Activated CD8-positive, alpha-beta memory T cell treated with anti-CD3 and anti-CD28 coated beads, Interleukin-2, amount 10 ng/mL, durations not matched to agents 7 days and 5 days (primary cell): Measurements from ENCODE around the gene SLCO2A1. TPM values are rescaled to one million over a fixed set of nuclear protein-coding genes. Genes with fewer than 3 reads are reported as not detected.
A peak's percentile ranks its signal among the peaks of the same experiment; 100 is the strongest.

ENCODE experiments used
- ATAC-seq: fragments of 150-1000 bp; cut with Tn5 transposase; one replicate; pipeline ENCODE4 v1.10.0; 2021; ENCODE audit warnings: moderate library complexity
- CTCF ChIA-PET: fragments of 350-600 bp; sonication (Branson Sonifier 250); formaldehyde crosslinking; loops from one replicate; lab custom pipeline; 2021; ENCODE audit warnings: antibody characterized with exemption; lab: Charles Lee
- DNase-seq: peaks from one replicate; pipeline ENCODE4 v3.0.0-alpha.2; 2020
- H3K27ac Mint-ChIP-seq: one replicate; pipeline ENCODE4 v1.8.0; 2021; ENCODE audit warnings: mild to moderate bottlenecking, mixed read lengths
- H3K27me3 Mint-ChIP-seq: one replicate; pipeline ENCODE4 v1.8.0; 2021; ENCODE audit warnings: mixed read lengths
- H3K36me3 Mint-ChIP-seq: one replicate; pipeline ENCODE4 v1.8.0; 2021; ENCODE audit warnings: mild to moderate bottlenecking, mixed read lengths
- H3K4me1 Mint-ChIP-seq: one replicate; pipeline ENCODE4 v1.8.0; 2021; ENCODE audit warnings: mixed read lengths
- H3K4me3 Mint-ChIP-seq: one replicate; pipeline ENCODE4 v1.8.0; 2021; ENCODE audit warnings: mild to moderate bottlenecking, moderate library complexity, mixed read lengths
- H3K9me3 Mint-ChIP-seq: one replicate; pipeline ENCODE4 v1.8.0; 2022; ENCODE audit warnings: low read depth, mixed read lengths
- total RNA-seq, 2 experiments: library from RNA; stranded (reverse); gene quantifications; one replicate each; pipeline ENCODE4 v1.2.3, GENCODE V29; 2021

The SLCO2A1 gene
- total RNA-seq, 2 experiments from 2014 or later = not detected

DNA sequence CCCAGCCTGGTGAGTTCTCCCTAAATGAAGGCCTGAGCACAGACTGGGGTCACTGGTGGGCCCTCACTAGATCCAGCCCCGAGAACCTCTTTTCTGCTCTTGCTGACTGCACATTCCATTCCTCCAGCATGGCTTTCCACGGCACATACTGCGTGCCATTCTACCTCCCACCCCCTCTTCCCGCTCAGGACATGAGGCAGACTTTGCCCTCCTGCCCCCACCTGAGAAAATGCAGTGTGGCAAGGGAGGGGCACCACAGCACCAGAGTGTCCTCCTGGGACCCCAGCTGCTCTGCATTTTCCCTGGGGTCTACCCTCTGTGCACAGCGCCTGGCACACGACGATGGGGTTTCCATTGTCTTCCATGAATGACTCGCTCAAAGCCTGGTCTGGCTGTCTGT lies 6.1 kb upstream of the SLCO2A1 start:
- peak; percentile 32 for DNase-seq
- no peak for ATAC-seq
- Mint-ChIP-seq H3K36me3 (no peaks in the 10 kb centered on the region), H3K4me3 (no peak overlapping the region), H3K9me3 (no peaks in the 10 kb centered on the region), H3K4me1 (no peaks in the 10 kb centered on the region), H3K27ac (no peak overlapping the region), H3K27me3 (peaks cover 21% of the 10 kb centered on the region)
- CTCF ChIA-PET = no interaction called here

DNA sequence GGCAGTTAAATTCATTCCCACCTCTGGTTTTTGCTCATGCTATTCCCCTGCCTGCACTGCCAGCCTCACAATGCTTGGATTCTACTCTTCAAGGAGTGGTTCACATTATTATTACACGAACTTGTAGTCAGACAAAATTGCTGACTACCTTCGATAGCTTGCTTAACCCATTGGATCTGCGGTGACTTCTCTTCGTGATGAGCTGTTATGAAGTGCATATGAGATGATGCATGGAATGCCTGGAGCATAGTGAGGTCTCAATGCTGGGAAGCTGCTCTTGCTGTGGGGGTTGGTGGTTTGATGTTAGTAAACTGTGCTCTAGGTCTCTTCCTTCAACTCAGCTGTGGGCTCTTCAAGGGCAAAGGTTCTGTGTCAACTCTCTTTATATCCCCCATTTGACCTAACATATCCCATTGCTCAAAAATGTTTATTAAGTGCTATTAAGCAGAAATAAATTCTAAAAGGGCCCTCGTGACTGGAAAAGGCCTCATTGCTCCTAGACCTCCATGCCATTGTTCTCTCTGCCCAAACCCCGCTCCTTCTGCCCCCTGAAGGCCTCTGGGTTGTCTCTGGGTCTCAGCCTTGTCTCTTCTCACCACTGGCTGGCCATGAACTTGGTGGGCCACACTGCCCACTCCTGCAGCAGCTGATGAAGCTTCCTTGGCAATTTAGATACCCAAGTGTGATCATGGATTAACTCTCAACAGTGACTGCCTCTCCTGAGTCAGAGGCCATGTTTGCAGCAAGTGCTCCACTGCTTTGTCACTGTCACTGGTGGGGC lies 4.5 kb upstream of the SLCO2A1 start:
- H3K27me3 Mint-ChIP-seq = peaks cover 33% of the 10 kb centered on the region
- CTCF ChIA-PET = no interaction called here
- H3K9me3 Mint-ChIP-seq = no peaks in the 10 kb centered on the region
- DNase-seq = peak; percentile 22
- no peaks in the 10 kb centered on the region for H3K36me3 Mint-ChIP-seq
- peaks cover 2% of the 10 kb centered on the region for H3K4me1 Mint-ChIP-seq
- H3K27ac Mint-ChIP-seq = no peak overlapping the region
- no peak for ATAC-seq
- no peak overlapping the region for H3K4me3 Mint-ChIP-seq

DNA sequence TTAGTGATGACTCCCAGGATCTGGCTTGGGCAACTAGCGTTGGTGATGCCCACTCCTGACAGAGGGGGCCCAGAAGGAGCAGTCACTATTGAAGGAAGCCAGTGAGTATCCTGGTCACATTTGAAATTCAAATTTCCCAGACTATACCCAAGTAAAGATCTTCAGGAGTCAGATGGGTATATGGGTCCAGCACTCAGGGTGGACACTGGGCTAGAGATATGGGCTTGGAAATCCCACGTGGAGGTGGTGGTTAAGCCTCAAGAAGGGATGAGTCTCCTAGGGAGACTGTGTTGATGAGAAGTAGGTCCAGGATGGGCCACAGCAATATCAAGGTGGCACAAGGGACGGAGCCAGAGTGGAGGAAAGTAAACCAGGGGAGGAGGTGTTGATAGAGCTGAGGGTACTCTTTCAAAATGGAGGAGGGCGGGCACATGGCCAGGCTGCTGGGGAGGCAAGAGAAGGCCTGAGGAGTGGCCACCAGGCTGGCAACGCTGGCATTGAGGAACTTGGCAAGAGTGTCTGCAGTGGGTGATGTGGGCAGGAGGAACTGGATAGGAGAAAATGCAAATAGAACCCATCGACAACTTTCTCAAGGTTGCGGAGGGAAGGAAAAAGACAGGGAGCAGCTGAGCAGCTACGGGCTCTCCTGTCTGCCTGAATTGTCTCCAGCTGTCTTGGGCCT lies 3.7 kb upstream of the SLCO2A1 start:
- CTCF ChIA-PET = no interaction called here
- peak; percentile 33 for DNase-seq
- Mint-ChIP-seq H3K27ac (no peak overlapping the region), H3K4me3 (no peak overlapping the region), H3K4me1 (peaks cover 2% of the 10 kb centered on the region), H3K27me3 (peaks cover 40% of the 10 kb centered on the region), H3K9me3 (no peaks in the 10 kb centered on the region), H3K36me3 (no peaks in the 10 kb centered on the region)
- ATAC-seq = no peak

DNA sequence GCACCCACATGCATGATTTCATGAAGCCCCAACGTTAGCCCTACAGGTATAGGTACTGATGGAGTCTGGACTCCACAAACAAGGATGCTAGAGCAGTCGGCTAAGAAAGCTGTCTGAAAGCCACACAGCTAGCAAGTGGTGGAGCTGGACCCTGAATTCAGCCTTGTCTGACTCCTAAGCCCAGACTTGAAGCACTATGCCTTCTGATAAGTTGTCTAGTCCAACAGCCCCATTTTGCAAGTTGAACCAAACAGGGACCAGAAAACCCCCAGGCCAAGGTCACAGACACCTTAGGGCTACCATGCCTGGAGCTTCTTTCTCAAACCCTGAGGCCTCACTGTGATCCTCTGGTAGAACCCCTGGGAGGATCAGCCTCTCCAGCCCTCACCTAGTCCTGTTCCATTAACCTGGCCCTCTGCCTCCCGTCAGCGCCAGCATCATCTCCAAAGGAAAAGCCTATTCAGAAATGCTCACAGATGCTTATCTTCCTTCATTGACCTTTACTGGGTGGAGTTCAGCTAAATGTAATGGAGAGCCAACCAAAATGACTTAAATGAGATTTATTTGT lies 1.7 kb upstream of the SLCO2A1 start:
- Mint-ChIP-seq H3K27me3 (peaks cover 56% of the 10 kb centered on the region), H3K27ac (no peak overlapping the region), H3K36me3 (no peaks in the 10 kb centered on the region), H3K4me1 (peaks cover 2% of the 10 kb centered on the region), H3K9me3 (no peaks in the 10 kb centered on the region), H3K4me3 (no peak overlapping the region)
- ATAC-seq (no peak), DNase-seq (no peak)
- CTCF ChIA-PET = no interaction called here

DNA sequence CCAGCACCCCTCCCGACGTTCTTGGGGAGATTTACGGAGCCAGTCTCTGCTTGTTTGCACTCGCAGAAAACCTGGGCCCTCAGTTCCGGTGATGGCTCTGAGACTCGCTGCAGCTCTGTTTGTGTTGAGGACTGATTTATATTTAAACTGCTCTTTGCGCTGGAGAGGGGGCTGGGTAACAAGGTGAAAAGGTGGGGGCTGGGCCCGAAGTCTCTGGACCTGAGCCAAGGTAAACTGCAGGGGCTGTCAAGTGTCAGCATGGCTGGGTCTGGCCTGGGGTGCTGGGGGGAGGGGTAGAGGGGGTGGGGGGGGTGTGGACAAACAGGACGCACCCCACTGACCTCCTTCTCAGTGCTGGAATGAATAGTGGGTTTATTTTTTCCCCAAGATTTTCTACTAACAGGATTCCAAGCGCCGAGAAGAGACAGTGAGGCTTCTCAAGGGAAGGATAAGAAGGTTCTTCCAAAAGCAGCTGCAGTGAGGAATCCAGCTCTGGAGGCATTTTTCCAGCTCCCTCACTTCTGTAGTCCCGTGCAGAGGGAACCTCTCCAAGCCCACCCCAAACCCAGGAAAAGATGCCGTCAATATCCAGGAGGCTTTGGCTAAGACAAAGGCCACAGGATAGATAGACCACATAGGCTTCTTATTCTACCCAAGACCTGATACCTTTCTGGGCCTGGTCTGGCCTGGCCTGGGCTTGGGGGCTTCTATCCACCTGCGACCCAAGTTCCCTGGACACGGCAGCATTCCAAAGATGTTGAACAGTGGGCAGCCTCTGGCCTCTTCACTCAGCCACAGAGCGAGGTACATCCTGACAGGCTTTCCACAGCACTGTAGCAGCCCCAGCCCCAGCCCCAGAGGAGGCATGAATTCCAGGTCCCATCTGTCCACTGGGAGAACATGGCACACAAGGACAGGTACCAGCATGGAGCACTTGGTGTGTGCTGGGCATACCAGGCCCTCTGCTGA lies 938 bp upstream of the SLCO2A1 start:
- Mint-ChIP-seq H3K27me3 (peaks cover 64% of the 10 kb centered on the region), H3K4me1 (peaks cover 2% of the 10 kb centered on the region), H3K27ac (no peak overlapping the region), H3K36me3 (no peaks in the 10 kb centered on the region), H3K9me3 (no peaks in the 10 kb centered on the region), H3K4me3 (peak overlapping the region; percentile 20)
- no peak for DNase-seq
- ATAC-seq = no peak
- CTCF ChIA-PET = no interaction called here

DNA sequence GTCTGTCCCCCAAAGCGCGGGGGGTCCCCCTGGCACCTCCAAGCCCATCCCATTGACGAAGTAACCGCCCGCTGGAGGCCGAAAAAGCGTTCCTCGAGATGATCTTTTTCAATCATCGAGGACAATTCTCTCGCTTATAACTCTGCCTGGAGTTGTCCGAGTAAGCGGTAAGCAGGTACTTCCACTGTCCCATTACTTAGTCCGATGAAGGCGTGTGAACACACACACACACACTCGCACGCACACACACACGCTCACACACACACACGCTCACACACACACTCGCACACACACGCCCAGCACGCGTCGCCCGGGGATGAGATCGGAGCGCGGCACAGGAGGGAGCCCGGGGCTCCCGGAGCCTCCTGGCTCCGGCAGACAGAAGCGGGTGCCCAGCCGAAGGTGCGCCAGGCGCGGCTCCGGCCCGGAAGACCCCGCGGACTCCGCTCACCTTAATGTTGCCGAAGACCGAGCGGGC lies 430 bp downstream of the SLCO2A1 start:
- H3K9me3 Mint-ChIP-seq = no peaks in the 10 kb centered on the region
- no peaks in the 10 kb centered on the region for H3K36me3 Mint-ChIP-seq
- H3K4me3 Mint-ChIP-seq = no peak overlapping the region
- ATAC-seq (no peak), DNase-seq (no peak)
- H3K4me1 Mint-ChIP-seq = peaks cover 2% of the 10 kb centered on the region
- peaks cover 61% of the 10 kb centered on the region for H3K27me3 Mint-ChIP-seq
- no peak overlapping the region for H3K27ac Mint-ChIP-seq
- CTCF ChIA-PET = no interaction called here

DNA sequence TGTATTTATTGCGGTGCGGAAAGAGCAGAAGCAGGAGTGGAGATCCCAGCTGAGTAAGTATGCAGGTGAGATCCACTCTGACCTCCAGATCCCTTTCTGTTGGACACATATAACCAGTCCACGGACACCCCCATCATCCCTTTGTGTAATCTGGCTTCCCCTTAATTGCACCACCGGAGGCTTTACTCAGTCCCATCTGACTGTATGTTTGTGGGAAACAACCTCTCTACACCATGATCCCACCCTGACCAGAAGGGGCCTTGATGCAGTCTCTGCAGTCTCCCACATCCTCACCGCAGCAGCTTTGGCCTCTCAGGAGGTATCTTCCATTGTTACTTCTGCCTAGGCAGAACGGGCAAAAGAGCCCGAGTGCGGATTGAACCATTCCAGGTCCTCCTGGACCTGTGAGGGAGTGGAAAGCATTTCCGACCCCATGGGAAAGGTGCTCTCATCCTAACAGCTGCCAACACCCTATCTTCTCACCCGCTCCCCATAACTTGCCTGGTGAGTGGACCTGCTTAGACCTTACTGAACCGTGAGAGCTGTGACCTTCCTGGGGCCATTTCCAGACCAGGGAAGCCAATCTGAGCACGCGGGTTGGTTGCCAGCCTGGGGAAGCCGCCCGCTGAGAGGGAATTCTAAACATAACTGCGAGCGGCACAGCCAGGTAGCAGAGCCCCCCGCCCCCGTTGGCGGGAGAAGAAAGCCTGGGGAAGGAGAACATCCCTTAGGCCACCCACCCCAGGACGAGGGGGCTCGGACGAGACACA lies 1.1 kb downstream of the SLCO2A1 start:
- Mint-ChIP-seq H3K27ac (no peak overlapping the region), H3K27me3 (peaks cover 61% of the 10 kb centered on the region), H3K9me3 (no peaks in the 10 kb centered on the region), H3K4me1 (peaks cover 2% of the 10 kb centered on the region), H3K4me3 (no peak overlapping the region), H3K36me3 (no peaks in the 10 kb centered on the region)
- DNase-seq (no peak), ATAC-seq (no peak)
- CTCF ChIA-PET = no interaction called here

DNA sequence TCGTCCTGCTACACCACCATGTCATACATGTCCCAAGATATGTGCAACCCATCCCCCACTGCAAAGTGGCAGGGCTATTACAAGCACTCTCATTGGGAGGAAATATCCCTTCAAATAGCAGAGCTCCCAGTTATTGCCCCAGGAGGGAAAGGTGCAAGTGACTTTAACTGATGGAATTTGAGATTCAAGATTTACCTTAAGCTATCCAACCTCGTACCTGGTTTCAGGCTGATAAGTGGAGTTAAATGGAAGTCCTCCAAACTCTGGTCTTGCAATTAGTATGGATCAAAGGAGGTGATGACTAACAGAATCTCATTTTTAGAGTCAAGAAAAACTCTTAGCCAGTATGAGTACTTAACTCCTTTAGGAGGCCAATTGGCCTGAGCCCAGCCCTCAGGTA lies 2.1 kb downstream of the SLCO2A1 start:
- ATAC-seq = no peak
- no peaks in the 10 kb centered on the region for H3K36me3 Mint-ChIP-seq
- no peak for DNase-seq
- H3K27ac Mint-ChIP-seq = no peak overlapping the region
- H3K4me1 Mint-ChIP-seq = peaks cover 2% of the 10 kb centered on the region
- CTCF ChIA-PET = no interaction called here
- H3K9me3 Mint-ChIP-seq = no peaks in the 10 kb centered on the region
- H3K4me3 Mint-ChIP-seq = no peak overlapping the region
- peaks cover 64% of the 10 kb centered on the region for H3K27me3 Mint-ChIP-seq

DNA sequence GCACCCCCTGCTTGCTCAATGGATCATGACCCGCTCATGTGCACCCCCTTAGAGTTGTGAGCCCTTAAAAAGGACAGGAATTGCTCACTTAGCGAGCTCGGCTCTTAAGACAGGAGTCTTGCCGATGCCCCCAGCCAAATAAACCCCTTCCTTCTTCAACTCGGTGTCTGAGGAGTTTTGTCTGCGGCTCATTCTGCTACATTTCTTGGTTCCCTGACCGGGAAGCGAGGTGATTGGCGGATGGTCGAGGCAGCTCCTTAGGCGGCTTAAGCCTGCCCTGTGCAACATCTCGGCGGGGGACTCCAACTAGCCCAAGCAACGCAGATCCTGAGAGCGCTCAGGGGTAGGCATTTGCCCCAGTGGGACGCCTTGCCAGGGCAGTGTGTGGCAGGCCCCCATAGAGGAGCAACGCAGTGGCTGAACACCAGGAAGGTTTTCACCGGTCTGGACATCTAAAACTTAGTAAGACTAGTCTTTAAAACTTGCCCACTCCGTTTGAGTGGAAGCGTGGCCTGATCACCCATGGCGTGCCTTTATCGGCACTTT lies 9.5 kb downstream of the SLCO2A1 start:
- no peaks in the 10 kb centered on the region for H3K4me1 Mint-ChIP-seq
- no peak for DNase-seq

DNA sequence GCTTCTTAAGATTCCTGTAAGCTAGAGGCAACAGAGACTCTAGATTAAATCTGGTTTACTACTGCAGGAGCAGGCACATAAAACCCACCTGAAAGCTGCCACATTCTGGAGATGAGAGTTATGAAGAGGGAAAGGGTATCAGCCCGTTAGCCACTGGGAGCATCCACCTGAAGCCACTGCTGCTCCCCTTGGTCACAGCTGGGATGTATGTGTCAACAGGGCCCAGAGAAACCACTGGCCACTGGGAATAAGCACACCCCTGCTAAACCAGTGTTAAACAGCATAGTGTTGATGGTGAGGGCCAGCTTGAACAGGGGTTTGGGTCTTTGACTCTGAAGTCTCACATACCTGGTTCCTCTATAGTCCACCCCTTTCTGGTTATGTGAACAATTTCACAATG lies 10.9 kb downstream of the SLCO2A1 start:
- H3K36me3 Mint-ChIP-seq = no peaks in the 10 kb centered on the region
- ATAC-seq (no peak), DNase-seq (peak; percentile 31)
- H3K9me3 Mint-ChIP-seq = no peaks in the 10 kb centered on the region
- H3K27me3 Mint-ChIP-seq = peaks cover 16% of the 10 kb centered on the region
- no peaks in the 10 kb centered on the region for H3K4me1 Mint-ChIP-seq
- no peak overlapping the region for H3K4me3 Mint-ChIP-seq
- CTCF ChIA-PET = no interaction called here
- no peak overlapping the region for H3K27ac Mint-ChIP-seq

More for the DNA sequence above, 9.5 kb downstream of the SLCO2A1 start:
- no peaks in the 10 kb centered on the region for H3K9me3 Mint-ChIP-seq
- no peak for ATAC-seq
- H3K36me3 Mint-ChIP-seq = no peaks in the 10 kb centered on the region
- CTCF ChIA-PET = no interaction called here
- peaks cover 16% of the 10 kb centered on the region for H3K27me3 Mint-ChIP-seq
- H3K4me3 Mint-ChIP-seq = no peak overlapping the region
- no peak overlapping the region for H3K27ac Mint-ChIP-seq

DNA sequence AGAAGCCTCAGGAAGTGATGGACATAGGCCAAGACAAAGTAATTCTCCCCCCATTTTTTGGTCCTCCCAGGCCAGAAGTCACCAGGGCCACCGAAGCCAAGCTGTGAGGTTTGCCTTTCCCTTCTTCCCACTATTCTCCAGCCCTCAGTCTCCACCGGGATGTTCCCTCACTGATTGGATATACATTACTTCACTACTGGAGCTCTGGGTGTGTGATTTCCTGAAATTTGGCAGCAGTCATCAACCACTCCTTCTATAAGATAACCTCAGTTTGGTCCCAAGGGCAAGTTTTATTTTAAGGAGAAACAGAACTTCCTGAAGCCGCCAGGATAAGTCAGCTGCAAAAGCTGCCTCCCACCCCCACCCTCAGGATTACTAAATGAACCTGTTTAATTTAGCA lies 11.3 kb downstream of the SLCO2A1 start:
- no peak for DNase-seq
- ATAC-seq = no peak
- Mint-ChIP-seq H3K36me3 (no peaks in the 10 kb centered on the region), H3K27ac (no peak overlapping the region), H3K9me3 (no peaks in the 10 kb centered on the region), H3K4me3 (no peak overlapping the region), H3K27me3 (peaks cover 16% of the 10 kb centered on the region), H3K4me1 (no peaks in the 10 kb centered on the region)
- CTCF ChIA-PET = no interaction called here

DNA sequence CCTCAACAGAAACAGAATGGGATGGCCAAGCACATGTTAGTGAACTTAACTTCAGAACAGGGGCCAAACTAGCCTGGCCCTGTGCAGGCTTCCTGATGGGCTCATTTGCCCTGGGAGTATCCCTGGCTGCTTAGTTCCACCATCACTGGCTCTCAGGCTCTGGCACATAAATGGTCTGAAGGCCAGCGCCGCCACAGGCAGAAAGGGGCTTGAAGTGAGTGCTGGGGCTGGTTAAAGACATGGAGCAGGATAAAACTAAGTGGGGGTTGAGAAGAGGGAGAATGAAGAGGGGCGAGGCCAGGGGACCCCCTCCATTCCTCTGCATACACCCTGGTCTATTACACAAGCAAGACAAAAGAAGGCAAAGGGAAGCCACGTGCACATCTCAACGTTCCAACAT lies 12.2 kb downstream of the SLCO2A1 start:
- H3K4me3 Mint-ChIP-seq = no peak overlapping the region
- H3K27me3 Mint-ChIP-seq = peaks cover 11% of the 10 kb centered on the region
- ATAC-seq = no peak
- peak; percentile 34 for DNase-seq
- no peaks in the 10 kb centered on the region for H3K4me1 Mint-ChIP-seq
- no peak overlapping the region for H3K27ac Mint-ChIP-seq
- CTCF ChIA-PET = no interaction called here
- no peaks in the 10 kb centered on the region for H3K9me3 Mint-ChIP-seq
- H3K36me3 Mint-ChIP-seq = no peaks in the 10 kb centered on the region
